ENCODE data around the gene ESRRA. TPM values are rescaled to one million over a fixed set of nuclear protein-coding genes. Genes with fewer than 3 reads are reported as not detected.

The ESRRA gene
- total and polyA plus RNA-seq, 2 of the 13 experiments (the other 11 are each of a cell fraction or from before 2014, with no cell fraction given) = 18.1 to 36.3 TPM

DNA sequence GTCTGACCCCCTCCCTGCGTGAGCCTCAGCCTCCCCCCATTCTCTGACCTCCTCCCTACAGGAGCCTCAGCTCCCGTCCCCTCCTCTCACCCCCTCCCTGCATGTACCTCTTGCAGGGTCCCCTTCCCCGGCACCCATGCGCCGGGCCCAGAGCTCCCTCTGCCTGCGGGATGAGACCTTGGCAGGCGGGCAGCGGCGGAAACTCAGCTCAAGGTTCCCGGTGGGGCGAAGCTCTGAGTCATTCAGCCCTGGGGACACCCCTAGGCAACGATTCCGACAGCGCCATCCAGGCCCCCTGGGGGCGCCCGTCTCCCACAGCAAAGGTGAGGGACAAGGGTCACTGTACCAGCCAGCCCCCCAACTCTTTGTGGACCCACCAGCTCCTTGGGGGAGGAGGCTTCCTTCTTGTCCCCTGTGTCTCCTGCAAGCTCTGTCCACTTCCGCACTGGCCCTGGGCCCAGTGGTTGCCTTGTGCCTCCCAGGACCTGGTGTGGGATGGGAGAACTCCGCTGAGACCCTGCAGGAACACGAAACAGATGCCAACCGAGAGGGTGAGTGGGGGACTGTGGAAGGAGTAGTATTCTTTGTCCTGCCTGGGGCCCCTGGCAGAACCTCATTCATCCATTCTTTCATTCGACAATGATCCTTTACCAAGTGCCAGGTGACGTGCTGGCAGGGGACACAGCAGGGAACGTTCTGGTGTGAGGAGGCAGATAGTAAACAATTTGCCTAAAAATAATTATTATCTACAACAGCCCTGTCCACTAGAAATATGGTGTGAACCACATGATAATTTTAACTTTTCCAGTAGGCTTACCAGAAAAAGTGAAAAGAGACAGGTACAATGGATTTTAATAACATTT lies 50.0 kb downstream of the ESRRA start (continued):
- TF ChIP-seq, protein P1, sequence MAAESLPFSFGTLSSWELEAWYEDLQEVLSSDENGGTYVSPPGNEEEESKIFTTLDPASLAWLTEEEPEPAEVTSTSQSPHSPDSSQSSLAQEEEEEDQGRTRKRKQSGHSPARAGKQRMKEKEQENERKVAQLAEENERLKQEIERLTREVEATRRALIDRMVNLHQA (CRISPR knock-in tag; IDR thresholded peaks at IDR 0.05) = no peak
- 0 out of 2 replicates have a peak, but pooled peaks have one; percentile 59 for TF ChIP-seq RELA (CRISPR knock-in tag; IDR thresholded peaks at IDR 0.05)
- TF ChIP-seq MIER3 (CRISPR knock-in tag; IDR thresholded peaks at IDR 0.05; ENCODE audit: borderline replicate concordance) = no peak
- no peak for TF ChIP-seq BRCA1 (CRISPR knock-in tag; IDR thresholded peaks at IDR 0.05)
- TF ChIP-seq, protein P2, sequence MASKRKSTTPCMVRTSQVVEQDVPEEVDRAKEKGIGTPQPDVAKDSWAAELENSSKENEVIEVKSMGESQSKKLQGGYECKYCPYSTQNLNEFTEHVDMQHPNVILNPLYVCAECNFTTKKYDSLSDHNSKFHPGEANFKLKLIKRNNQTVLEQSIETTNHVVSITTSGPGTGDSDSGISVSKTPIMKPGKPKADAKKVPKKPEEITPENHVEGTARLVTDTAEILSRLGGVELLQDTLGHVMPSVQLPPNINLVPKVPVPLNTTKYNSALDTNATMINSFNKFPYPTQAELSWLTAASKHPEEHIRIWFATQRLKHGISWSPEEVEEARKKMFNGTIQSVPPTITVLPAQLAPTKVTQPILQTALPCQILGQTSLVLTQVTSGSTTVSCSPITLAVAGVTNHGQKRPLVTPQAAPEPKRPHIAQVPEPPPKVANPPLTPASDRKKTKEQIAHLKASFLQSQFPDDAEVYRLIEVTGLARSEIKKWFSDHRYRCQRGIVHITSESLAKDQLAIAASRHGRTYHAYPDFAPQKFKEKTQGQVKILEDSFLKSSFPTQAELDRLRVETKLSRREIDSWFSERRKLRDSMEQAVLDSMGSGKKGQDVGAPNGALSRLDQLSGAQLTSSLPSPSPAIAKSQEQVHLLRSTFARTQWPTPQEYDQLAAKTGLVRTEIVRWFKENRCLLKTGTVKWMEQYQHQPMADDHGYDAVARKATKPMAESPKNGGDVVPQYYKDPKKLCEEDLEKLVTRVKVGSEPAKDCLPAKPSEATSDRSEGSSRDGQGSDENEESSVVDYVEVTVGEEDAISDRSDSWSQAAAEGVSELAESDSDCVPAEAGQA (IDR thresholded peaks at IDR 0.05; ENCODE audit: low read depth) = no peak
- TF ChIP-seq, protein P2 (CRISPR knock-in tag; IDR thresholded peaks at IDR 0.05; ENCODE audit: borderline replicate concordance) = no peak
- no peak for TF ChIP-seq ZNF570 (CRISPR knock-in tag; IDR thresholded peaks at IDR 0.05; ENCODE audit: borderline replicate concordance)
- no peak for TF ChIP-seq MED13 (CRISPR knock-in tag; IDR thresholded peaks at IDR 0.05)
- no peak for TF ChIP-seq ZNF709 (CRISPR knock-in tag; IDR thresholded peaks at IDR 0.05)
- TF ChIP-seq, protein P3, sequence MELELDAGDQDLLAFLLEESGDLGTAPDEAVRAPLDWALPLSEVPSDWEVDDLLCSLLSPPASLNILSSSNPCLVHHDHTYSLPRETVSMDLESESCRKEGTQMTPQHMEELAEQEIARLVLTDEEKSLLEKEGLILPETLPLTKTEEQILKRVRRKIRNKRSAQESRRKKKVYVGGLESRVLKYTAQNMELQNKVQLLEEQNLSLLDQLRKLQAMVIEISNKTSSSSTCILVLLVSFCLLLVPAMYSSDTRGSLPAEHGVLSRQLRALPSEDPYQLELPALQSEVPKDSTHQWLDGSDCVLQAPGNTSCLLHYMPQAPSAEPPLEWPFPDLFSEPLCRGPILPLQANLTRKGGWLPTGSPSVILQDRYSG (CRISPR knock-in tag; IDR thresholded peaks at IDR 0.05) = no peak
- no peak for TF ChIP-seq ZBTB21 (CRISPR knock-in tag; IDR thresholded peaks at IDR 0.05)
- TF ChIP-seq ZNF83 (CRISPR knock-in tag; IDR thresholded peaks at IDR 0.05; ENCODE audit: borderline replicate concordance) = no peak
- TF ChIP-seq, protein P4, sequence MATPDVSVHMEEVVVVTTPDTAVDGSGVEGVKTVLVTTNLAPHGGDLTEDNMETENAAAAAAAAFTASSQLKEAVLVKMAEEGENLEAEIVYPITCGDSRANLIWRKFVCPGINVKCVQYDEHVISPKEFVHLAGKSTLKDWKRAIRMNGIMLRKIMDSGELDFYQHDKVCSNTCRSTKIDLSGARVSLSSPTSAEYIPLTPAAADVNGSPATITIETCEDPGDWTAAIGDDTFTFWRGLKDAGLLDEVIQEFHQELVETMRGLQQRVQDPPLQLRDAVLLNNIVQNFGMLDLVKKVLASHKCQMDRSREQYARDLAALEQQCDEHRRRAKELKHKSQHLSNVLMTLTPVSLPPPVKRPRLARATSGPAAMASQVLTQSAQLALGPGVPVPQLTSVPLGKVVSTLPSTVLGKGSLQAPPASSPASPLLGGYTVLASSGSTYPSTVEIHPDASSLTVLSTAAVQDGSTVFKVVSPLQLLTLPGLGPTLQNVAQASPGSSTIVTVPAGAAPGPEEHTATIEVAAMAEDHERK (CRISPR knock-in tag; IDR thresholded peaks at IDR 0.05; ENCODE audit: low read depth) = no peak
- no peak for TF ChIP-seq BORCS8-MEF2B (CRISPR knock-in tag; IDR thresholded peaks at IDR 0.05)
- no peak for TF ChIP-seq ZNF207 (IDR thresholded peaks at IDR 0.05; ENCODE audit: borderline replicate concordance)
- no peak for TF ChIP-seq HOXA7 (CRISPR knock-in tag; IDR thresholded peaks at IDR 0.05)
- peak; percentile 58; the same call in 1 of the 2 replicates for TF ChIP-seq FOSL1 (CRISPR knock-in tag; IDR thresholded peaks at IDR 0.05; ENCODE audit: borderline replicate concordance)
- no peak for TF ChIP-seq ZNF530 (CRISPR knock-in tag; IDR thresholded peaks at IDR 0.05; ENCODE audit: low read depth)
- TF ChIP-seq ZNF431 (CRISPR knock-in tag; IDR thresholded peaks at IDR 0.05; ENCODE audit: borderline replicate concordance, low read depth) = no peak
- TF ChIP-seq MIER2 (CRISPR knock-in tag; IDR thresholded peaks at IDR 0.05) = 0 out of 2 replicates have a peak, but pooled peaks have one; percentile 16
- no peak for TF ChIP-seq NKX3-1 (CRISPR knock-in tag; IDR thresholded peaks at IDR 0.05)
- TF ChIP-seq ZNF205 (CRISPR knock-in tag; IDR thresholded peaks at IDR 0.05) = peak; percentile 46; the same call in 1 of the 2 replicates
- no peak for TF ChIP-seq CHCHD3 (CRISPR knock-in tag; IDR thresholded peaks at IDR 0.05)
